OCI-LY1 (cell line): ENCODE results near the gene LGALS3.

ENCODE experiments used
- EZH2 ChIP-seq: fragments of 200-600 bp; sonication (generic), shearing (Covaris generic); IDR thresholded peaks from 2 replicates; pipeline ENCODE4 v1.8.0; 2017; ENCODE audit warnings: borderline replicate concordance, mixed run types, mild to moderate bottlenecking, antibody characterized with exemption, low read length, moderate library complexity, mixed read lengths
- TF ChIP-seq, protein P1 (sequence below): fragments of 200-600 bp; sonication (generic), shearing (Covaris generic); IDR thresholded peaks from 2 replicates; pipeline ENCODE4 v1.5.1; 2017; ENCODE audit warnings: mild to moderate bottlenecking, antibody characterized with exemption, low read length, moderate library complexity, mixed read lengths

DNA sequence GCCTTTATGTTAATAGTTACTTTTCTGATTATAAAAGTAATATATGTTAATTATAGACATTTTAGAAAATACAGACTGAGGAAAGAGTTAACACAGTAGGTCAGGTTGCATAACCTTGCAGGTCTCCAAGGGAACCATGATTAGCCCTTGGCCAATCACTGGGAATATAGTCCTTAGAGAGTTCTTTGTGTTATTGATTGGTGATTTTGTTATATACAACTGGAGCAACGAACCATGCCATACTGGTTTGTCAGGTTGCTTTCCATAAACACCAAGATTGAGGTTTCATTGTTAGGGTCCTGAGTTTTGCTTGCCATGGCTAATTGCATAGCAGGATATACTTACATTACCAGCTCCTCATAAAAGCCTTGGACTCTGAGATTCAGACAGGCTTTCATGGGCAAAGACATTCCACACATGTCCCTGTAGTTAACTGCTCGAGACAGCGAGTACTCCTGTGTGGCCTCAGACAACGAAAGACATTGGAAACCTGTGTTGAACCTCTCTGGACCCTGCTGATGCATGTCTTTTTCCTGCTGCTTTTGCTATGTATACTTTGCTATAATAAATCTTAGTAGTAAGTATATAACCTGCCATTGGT, 43.9 kb upstream of the LGALS3 start:
- TF ChIP-seq, protein P1, sequence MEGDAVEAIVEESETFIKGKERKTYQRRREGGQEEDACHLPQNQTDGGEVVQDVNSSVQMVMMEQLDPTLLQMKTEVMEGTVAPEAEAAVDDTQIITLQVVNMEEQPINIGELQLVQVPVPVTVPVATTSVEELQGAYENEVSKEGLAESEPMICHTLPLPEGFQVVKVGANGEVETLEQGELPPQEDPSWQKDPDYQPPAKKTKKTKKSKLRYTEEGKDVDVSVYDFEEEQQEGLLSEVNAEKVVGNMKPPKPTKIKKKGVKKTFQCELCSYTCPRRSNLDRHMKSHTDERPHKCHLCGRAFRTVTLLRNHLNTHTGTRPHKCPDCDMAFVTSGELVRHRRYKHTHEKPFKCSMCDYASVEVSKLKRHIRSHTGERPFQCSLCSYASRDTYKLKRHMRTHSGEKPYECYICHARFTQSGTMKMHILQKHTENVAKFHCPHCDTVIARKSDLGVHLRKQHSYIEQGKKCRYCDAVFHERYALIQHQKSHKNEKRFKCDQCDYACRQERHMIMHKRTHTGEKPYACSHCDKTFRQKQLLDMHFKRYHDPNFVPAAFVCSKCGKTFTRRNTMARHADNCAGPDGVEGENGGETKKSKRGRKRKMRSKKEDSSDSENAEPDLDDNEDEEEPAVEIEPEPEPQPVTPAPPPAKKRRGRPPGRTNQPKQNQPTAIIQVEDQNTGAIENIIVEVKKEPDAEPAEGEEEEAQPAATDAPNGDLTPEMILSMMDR = no peak
- no peak for TF ChIP-seq EZH2
